ENCODE results near the gene DPM3.

DPM3 gene

GRCh38 chr1:155186794-155187455 is 46.6 kb upstream of the DPM3 start:
- Histone ChIP-seq H3F3A (ENCODE audit: control insufficient read depth, insufficient read depth) (0 out of 2 replicates have a peak, but pooled peaks cover under 1% of the 10 kb centered on the region), H4K20me1 (ENCODE audit: control insufficient read depth, insufficient read depth, low read depth, low read length) (no peaks in the 10 kb centered on the region), H3K79me2 (ENCODE audit: control insufficient read depth, low read length) (no peaks in the 10 kb centered on the region), H3K9me3 (ENCODE audit: control insufficient read depth, insufficient read depth, low read length) (no peaks in the 10 kb centered on the region), H3K4me1 (ENCODE audit: control insufficient read depth, low read length) (peaks cover 24% of the 10 kb centered on the region), H3K9me2 (replicated peaks; ENCODE audit: control insufficient read depth, low read length) (no peaks in the 10 kb centered on the region), H3K27me3 (ENCODE audit: control insufficient read depth, low read length) (no peaks in the 10 kb centered on the region), H3K27ac (ENCODE audit: low read depth, low read length) (no peak overlapping the region), H3K4me2 (ENCODE audit: low read length) (no peak overlapping the region), H3K36me3 (ENCODE audit: control insufficient read depth, low read length) (no peaks in the 10 kb centered on the region), H3K4me3 (ENCODE audit: low read length) (no peak overlapping the region)
- no peak for TF ChIP-seq EZH2phosphoT487 (IDR thresholded peaks at IDR 0.05; ENCODE audit: borderline replicate concordance, low read length)
- TF ChIP-seq, protein P1, sequence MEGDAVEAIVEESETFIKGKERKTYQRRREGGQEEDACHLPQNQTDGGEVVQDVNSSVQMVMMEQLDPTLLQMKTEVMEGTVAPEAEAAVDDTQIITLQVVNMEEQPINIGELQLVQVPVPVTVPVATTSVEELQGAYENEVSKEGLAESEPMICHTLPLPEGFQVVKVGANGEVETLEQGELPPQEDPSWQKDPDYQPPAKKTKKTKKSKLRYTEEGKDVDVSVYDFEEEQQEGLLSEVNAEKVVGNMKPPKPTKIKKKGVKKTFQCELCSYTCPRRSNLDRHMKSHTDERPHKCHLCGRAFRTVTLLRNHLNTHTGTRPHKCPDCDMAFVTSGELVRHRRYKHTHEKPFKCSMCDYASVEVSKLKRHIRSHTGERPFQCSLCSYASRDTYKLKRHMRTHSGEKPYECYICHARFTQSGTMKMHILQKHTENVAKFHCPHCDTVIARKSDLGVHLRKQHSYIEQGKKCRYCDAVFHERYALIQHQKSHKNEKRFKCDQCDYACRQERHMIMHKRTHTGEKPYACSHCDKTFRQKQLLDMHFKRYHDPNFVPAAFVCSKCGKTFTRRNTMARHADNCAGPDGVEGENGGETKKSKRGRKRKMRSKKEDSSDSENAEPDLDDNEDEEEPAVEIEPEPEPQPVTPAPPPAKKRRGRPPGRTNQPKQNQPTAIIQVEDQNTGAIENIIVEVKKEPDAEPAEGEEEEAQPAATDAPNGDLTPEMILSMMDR (IDR thresholded peaks at IDR 0.05; ENCODE audit: low read depth, low read length, poor library complexity, severe bottlenecking) = no peak

GRCh38 chr1:155186067-155186793 is 45.9 kb upstream of the DPM3 start:
- no peaks in the 10 kb centered on the region for H3K36me3 ChIP-seq (ENCODE audit: control insufficient read depth, low read length)
- H3K27ac ChIP-seq (ENCODE audit: low read depth, low read length) = no peak overlapping the region
- peaks cover 24% of the 10 kb centered on the region for H3K4me1 ChIP-seq (ENCODE audit: control insufficient read depth, low read length)
- TF ChIP-seq EZH2phosphoT487 (IDR thresholded peaks at IDR 0.05; ENCODE audit: borderline replicate concordance, low read length) = no peak
- TF ChIP-seq, protein P1 (IDR thresholded peaks at IDR 0.05; ENCODE audit: low read depth, low read length, poor library complexity, severe bottlenecking) = no peak
- no peak overlapping the region for H3K4me3 ChIP-seq (ENCODE audit: low read length)
- peak overlapping the region; percentile 60; the same call in 1 of the 2 replicates for H3K4me2 ChIP-seq (ENCODE audit: low read length)
- no peaks in the 10 kb centered on the region for H4K20me1 ChIP-seq (ENCODE audit: control insufficient read depth, insufficient read depth, low read depth, low read length)
- no peaks in the 10 kb centered on the region for H3F3A ChIP-seq (ENCODE audit: control insufficient read depth, insufficient read depth)
- H3K9me2 ChIP-seq (replicated peaks; ENCODE audit: control insufficient read depth, low read length) = no peaks in the 10 kb centered on the region
- no peaks in the 10 kb centered on the region for H3K79me2 ChIP-seq (ENCODE audit: control insufficient read depth, low read length)
- no peaks in the 10 kb centered on the region for H3K9me3 ChIP-seq (ENCODE audit: control insufficient read depth, insufficient read depth, low read length)
- no peaks in the 10 kb centered on the region for H3K27me3 ChIP-seq (ENCODE audit: control insufficient read depth, low read length)

- H4K20me1 ChIP-seq (ENCODE audit: control insufficient read depth, insufficient read depth, low read depth, low read length) = no peaks in the 10 kb centered on the region
- peaks cover 24% of the 10 kb centered on the region for H3K4me1 ChIP-seq (ENCODE audit: control insufficient read depth, low read length)
- no peaks in the 10 kb centered on the region for H3K9me2 ChIP-seq (replicated peaks; ENCODE audit: control insufficient read depth, low read length)
- H3K9me3 ChIP-seq (ENCODE audit: control insufficient read depth, insufficient read depth, low read length) = no peaks in the 10 kb centered on the region
- peak overlapping the region; percentile 60 for H3K4me2 ChIP-seq (ENCODE audit: low read length)
- H3K27me3 ChIP-seq (ENCODE audit: control insufficient read depth, low read length) = no peaks in the 10 kb centered on the region
- no peaks in the 10 kb centered on the region for H3K36me3 ChIP-seq (ENCODE audit: control insufficient read depth, low read length)
- H3K4me3 ChIP-seq (ENCODE audit: low read length) = peak overlapping the region; percentile 52; the same call in 1 of the 2 replicates
- no peaks in the 10 kb centered on the region for H3F3A ChIP-seq (ENCODE audit: control insufficient read depth, insufficient read depth)
- 0 out of 2 replicates have a peak overlapping the region, but pooled peaks have one; percentile 27 for H3K27ac ChIP-seq (ENCODE audit: low read depth, low read length)
- H3K79me2 ChIP-seq (ENCODE audit: control insufficient read depth, low read length) = no peaks in the 10 kb centered on the region
- TF ChIP-seq, protein P1 (IDR thresholded peaks at IDR 0.05; ENCODE audit: low read depth, low read length, poor library complexity, severe bottlenecking) = no peak
- TF ChIP-seq EZH2phosphoT487 (IDR thresholded peaks at IDR 0.05; ENCODE audit: borderline replicate concordance, low read length) = no peak
Measured at GRCh38 chr1:155185783-155186066, 45.4 kb upstream of the DPM3 start.

All from DOHH2 (cell line).